Activated T-helper 2 cell treated with anti-CD3 and anti-CD28 coated beads, Interferon-gamma antibody, Interleukin-2, Interleukin-4, amounts not matched to agents 10 μg/mL and 5 μg/mL and 100 μg/mL, durations not matched to agents 14 hours and 24 hours and 36 hours (primary cell): ENCODE data around the gene NDST1. TPM values are rescaled to one million over a fixed set of nuclear protein-coding genes. Genes with fewer than 3 reads are reported as not detected.

Source experiments
- DNase-seq: peaks from one replicate; pipeline ENCODE4 v3.0.0; 2021; ENCODE audit warnings: low spot score
- H3K27ac Mint-ChIP-seq: one replicate; pipeline ENCODE4 v1.8.0; 2021; ENCODE audit warnings: mixed read lengths
- H3K27me3 Mint-ChIP-seq: one replicate; pipeline ENCODE4 v1.8.0; 2021; ENCODE audit warnings: low read depth, mixed read lengths
- H3K36me3 Mint-ChIP-seq: one replicate; pipeline ENCODE4 v1.8.0; 2021; ENCODE audit warnings: low read depth, mixed read lengths
- H3K4me1 Mint-ChIP-seq: one replicate; pipeline ENCODE4 v1.8.0; 2021; ENCODE audit warnings: low read depth, mixed read lengths
- H3K4me3 Mint-ChIP-seq: one replicate; pipeline ENCODE4 v1.8.0; 2021; ENCODE audit warnings: low read depth, mild to moderate bottlenecking, moderate library complexity, mixed read lengths
- H3K9me3 Mint-ChIP-seq: one replicate; pipeline ENCODE4 v1.8.0; 2021; ENCODE audit warnings: mixed read lengths
- intact Hi-C: fragments of 100-400 bp; cut with micrococcal nuclease; formaldehyde crosslinking; loops from one replicate; pipeline ENCODE4 v1.15.1; 2023
- total RNA-seq: library from RNA; stranded (reverse); gene quantifications from 2 replicates; pipeline ENCODE4 v1.2.3, GENCODE V29; 2022

Gene NDST1
- total RNA-seq, 1 donor from 2014 or later: 3.0 TPM

DNA sequence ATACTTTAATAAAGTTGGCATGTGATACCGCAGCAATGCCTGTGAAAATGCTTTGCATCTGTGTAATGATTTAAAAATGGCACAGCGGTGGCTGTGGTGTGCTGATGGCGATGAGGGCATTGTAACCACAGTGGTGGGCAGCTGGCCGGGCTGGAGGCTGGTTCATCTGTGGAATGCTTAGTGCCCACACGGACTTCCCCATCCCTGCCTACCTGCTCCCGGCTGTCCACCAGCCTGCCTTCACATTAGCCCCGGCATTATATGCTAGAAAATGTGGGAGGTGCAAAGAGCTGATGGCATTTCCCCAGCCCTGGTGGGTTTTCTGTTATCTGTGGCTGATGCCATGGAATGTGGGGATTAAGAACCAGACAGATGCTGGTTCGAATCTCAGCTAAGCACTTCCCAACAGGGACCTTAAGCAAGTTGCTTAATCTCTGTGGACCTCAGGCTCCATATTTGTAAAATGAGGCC is 2.9 kb upstream of the NDST1 start:
- H3K4me1 Mint-ChIP-seq: no peaks in the 10 kb centered on the region
- H3K9me3 Mint-ChIP-seq: no peaks in the 10 kb centered on the region
- no peaks in the 10 kb centered on the region for H3K36me3 Mint-ChIP-seq
- no peak overlapping the region for H3K27ac Mint-ChIP-seq
- intact Hi-C loops: no loop called here
- no peak overlapping the region for H3K4me3 Mint-ChIP-seq
- no peaks in the 10 kb centered on the region for H3K27me3 Mint-ChIP-seq
- no peak for DNase-seq

DNA sequence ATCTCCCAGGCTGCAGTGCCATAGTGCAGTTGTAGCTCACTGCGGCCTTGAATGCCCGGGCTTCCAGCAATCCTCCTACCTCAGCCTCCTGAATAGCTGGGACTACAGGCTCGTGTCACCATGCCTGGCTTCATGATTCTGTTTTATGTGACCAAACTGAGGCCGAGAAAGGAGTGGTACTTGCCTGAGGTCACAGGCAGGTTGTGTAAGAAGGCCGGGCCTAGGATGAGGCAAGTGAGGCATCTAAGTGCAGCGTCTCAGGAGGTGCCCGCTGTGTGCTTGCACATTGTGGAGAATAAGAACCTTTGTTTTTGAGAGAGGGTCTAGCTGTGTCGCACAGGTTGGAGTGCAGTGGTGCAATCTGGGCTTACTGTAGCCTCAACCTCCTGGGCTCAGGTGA is 2.1 kb upstream of the NDST1 start:
- no peak overlapping the region for H3K27ac Mint-ChIP-seq
- no peaks in the 10 kb centered on the region for H3K4me1 Mint-ChIP-seq
- no peaks in the 10 kb centered on the region for H3K9me3 Mint-ChIP-seq
- H3K27me3 Mint-ChIP-seq: no peaks in the 10 kb centered on the region
- intact Hi-C loops: no loop called here
- no peak overlapping the region for H3K4me3 Mint-ChIP-seq
- DNase-seq: no peak
- no peaks in the 10 kb centered on the region for H3K36me3 Mint-ChIP-seq

DNA sequence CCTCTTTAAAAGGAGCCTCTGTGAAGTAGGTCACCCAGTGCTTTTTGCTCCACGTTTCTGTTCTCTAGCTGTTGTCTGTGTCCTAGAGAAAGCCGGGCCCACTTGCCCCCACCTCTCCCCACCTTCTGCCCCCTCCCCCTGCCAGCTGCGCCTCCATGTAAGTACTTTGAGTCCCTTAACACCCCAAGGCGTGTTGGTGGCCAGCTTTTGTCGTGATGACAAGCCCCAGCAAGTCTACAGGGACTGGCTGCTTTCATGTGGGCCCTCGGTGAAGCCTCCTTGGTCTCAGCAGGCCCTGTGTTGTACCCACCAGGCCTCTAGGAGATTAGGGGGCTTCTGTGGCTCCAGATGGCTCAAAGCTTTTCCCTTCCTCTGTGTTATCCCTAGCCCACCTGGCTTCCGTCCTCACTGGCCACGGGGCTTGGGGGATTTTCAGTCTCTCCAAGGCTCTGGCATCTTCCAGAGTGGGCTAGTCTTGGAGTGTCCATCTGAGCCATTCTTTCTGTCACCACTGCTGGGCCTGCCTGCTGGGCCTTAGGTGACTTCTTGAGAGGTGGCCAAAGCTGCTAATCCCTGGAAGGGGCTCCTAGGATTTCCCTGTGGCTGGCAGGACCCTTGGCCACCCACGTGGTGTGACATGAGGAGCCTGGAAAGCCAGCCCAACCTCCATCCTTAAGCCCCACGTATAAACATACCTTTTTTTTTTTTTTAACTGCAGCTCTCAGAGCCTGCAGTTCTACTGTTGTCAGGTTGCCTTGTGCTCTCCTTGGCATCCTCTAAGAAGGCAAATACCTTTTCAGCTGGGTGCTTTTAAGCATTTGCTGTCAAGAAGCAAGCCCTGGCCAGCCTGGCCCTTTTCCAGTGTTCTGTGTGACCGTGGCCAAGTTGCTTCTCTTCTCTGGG is 1.1 kb upstream of the NDST1 start:
- no peaks in the 10 kb centered on the region for H3K4me1 Mint-ChIP-seq
- H3K4me3 Mint-ChIP-seq: no peak overlapping the region
- H3K27ac Mint-ChIP-seq: no peak overlapping the region
- intact Hi-C loops: no loop called here
- H3K36me3 Mint-ChIP-seq: no peaks in the 10 kb centered on the region
- H3K27me3 Mint-ChIP-seq: no peaks in the 10 kb centered on the region
- no peaks in the 10 kb centered on the region for H3K9me3 Mint-ChIP-seq
- DNase-seq: no peak

DNA sequence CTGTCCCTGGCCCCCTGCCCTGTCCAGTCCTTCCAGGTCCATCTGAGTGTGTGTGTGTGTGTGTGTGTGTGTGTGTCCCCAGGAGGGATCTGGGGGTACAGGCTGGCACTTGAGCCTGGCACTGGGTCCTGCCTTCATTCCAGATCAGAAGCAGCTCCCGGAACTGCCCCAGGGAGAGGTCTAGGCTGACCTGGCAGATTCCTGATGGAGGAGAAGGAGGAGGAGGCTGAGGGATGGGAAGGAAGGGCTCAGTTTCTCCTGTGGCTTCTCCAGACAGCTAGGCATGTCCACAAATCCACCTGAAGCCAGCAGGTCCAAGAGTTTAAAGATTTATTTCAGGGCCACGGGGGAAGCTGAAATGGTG is 328 bp downstream of the NDST1 start:
- DNase-seq: no peak
- no peak overlapping the region for H3K4me3 Mint-ChIP-seq
- no peak overlapping the region for H3K27ac Mint-ChIP-seq
- H3K9me3 Mint-ChIP-seq: no peaks in the 10 kb centered on the region
- H3K36me3 Mint-ChIP-seq: no peaks in the 10 kb centered on the region
- intact Hi-C loops: no loop called here
- H3K27me3 Mint-ChIP-seq: no peaks in the 10 kb centered on the region
- no peaks in the 10 kb centered on the region for H3K4me1 Mint-ChIP-seq

DNA sequence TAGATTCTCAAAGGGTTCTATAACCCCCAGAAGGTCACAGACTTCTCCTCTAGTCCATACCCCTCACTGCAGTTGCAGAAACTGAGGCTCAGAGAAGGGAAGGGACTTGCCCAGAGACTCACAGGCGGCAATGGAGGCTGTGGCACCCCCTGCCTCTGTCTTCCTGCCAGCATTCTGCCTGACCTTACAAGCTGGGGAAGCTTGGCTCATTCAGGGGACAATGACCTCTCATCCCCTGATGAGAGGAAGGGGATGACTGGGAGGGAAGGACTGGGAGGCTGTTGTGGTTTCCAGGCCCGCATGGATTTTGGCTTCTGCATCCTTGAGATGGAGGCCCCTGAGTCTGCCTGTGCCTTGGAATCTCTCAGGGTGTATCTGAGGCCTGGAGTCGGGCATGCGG is 897 bp downstream of the NDST1 start:
- DNase-seq: no peak
- no peaks in the 10 kb centered on the region for H3K27me3 Mint-ChIP-seq
- no peak overlapping the region for H3K4me3 Mint-ChIP-seq
- H3K4me1 Mint-ChIP-seq: no peaks in the 10 kb centered on the region
- intact Hi-C loops: no loop called here
- H3K36me3 Mint-ChIP-seq: no peaks in the 10 kb centered on the region
- no peak overlapping the region for H3K27ac Mint-ChIP-seq
- H3K9me3 Mint-ChIP-seq: no peaks in the 10 kb centered on the region

DNA sequence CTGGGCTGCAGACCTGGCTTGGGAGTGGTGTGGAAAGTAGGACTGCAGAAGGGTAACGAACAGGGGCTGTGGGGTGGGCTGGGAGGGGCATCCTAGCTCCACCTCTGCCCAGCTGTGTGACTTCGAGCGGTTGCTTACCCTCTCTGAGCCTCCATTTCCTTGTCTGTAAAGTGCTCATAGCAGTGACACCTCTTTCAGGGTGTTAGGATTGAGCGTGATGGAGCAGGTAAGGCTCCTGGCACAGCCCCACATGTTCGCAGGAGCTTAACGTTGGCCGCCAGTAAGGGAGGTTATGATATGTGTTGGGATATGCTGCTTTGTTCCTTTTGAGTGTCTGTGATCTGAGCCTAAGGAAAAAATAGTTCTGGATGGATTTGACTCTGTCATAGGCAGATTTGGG is 2.1 kb downstream of the NDST1 start:
- H3K9me3 Mint-ChIP-seq: no peaks in the 10 kb centered on the region
- no peaks in the 10 kb centered on the region for H3K27me3 Mint-ChIP-seq
- no peak for DNase-seq
- H3K36me3 Mint-ChIP-seq: no peaks in the 10 kb centered on the region
- no peak overlapping the region for H3K27ac Mint-ChIP-seq
- no peak overlapping the region for H3K4me3 Mint-ChIP-seq
- no peaks in the 10 kb centered on the region for H3K4me1 Mint-ChIP-seq
- intact Hi-C loops: no loop called here

DNA sequence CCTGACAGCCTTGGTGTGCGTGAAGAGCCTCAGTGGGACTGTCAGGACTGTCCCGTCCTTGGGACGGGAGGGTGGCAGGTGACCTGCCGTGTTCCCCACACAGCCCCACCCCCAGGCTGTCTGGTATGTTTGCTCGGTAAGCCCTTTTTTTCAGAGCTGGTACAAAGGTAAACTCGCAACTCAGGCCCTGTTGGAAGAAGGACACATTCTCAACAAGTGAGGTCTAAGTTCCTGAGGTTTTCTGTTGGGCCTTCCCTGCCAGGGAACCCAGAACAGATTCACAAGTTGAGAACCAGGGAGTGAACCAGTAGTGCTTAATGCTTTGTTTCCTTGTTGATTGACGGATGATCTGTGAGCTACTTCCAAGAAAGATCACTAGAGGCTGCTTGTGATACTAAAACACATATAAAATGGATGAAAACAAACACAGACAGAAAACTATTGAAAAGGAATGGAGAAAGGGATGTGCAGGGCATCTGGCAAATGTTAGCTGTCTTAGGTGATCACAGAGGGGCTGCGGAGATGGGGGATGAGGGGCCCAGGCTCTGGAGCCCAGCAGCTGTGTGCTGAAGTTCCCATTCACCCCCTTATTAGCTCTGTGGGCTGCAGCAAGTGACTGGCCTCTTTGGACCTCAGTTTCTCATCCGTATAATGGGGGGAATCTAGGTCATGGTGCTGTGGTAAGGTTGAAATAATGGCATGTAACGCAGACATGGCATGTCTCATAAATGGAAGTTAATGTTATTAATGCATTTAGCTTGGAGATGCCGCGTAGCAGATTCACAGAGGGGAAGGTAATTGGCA is 2.7 kb downstream of the NDST1 start:
- no peak overlapping the region for H3K27ac Mint-ChIP-seq
- DNase-seq: no peak
- no peaks in the 10 kb centered on the region for H3K27me3 Mint-ChIP-seq
- H3K4me1 Mint-ChIP-seq: no peaks in the 10 kb centered on the region
- intact Hi-C loops: no loop called here
- H3K4me3 Mint-ChIP-seq: no peak overlapping the region
- no peaks in the 10 kb centered on the region for H3K9me3 Mint-ChIP-seq
- no peaks in the 10 kb centered on the region for H3K36me3 Mint-ChIP-seq

DNA sequence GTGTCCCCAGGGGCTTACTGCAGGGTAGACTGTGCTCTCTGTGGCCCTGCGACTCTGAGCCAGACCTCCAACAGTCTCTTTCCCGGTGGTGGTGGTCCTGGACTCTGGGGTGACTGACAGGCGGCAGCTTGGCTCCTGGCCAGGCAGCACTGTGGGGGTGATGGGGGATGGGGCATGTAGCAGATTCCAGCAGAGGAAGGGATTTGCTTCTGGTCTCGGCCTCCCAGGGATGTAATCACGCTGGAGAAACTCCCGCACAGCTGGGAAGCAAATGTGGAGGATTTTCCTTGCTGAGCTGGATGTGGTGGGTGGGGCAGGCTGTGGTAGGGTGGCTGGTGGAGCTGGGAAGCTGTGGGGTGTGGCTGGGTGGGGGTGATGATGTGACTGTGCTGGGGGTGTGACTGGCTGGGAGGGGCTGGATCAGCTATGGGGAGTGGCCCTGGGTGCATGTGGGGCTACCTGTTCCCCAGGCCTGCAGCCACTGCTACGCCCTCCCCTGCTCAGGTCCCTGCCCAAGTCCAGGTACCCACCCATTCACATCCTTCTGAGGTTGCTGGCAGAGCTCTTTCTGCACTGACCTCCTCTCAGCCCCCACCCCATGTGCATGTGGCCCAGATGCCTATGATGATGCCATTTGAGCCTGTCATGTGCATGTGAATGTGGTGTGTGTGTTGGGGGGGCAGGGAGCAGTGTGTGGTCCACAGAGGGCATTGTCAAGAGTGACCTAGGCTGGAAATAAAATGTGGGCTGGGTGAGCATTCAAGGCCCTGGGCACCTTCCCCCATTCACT is 3.8 kb downstream of the NDST1 start:
- DNase-seq: no peak
- Mint-ChIP-seq H3K9me3 (no peaks in the 10 kb centered on the region), H3K36me3 (no peaks in the 10 kb centered on the region), H3K4me1 (no peaks in the 10 kb centered on the region), H3K4me3 (no peak overlapping the region), H3K27me3 (no peaks in the 10 kb centered on the region), H3K27ac (no peak overlapping the region)
- intact Hi-C loops: no loop called here

DNA sequence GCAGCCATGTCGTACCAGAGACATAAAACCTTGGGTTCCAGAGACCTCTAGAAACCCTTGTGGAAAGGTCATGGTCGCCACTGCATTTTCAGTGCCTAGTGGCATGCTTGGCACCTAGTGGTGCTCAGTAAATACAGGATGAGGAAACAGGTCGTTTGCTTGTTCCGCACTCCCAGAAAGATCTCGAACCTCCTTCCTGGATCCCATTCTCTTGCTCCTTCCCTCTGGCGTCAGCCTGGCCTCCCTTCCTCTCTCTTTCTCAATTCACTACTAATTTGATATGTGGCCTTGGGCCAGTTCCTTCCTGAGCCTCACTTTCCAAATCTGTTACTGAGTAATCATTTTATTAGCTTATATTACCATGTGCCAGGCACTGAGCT is 4.4 kb downstream of the NDST1 start:
- Mint-ChIP-seq H3K36me3 (no peaks in the 10 kb centered on the region), H3K4me3 (no peak overlapping the region), H3K9me3 (no peaks in the 10 kb centered on the region), H3K27me3 (no peaks in the 10 kb centered on the region), H3K27ac (no peak overlapping the region), H3K4me1 (no peaks in the 10 kb centered on the region)
- DNase-seq: no peak
- intact Hi-C loops: no loop called here

DNA sequence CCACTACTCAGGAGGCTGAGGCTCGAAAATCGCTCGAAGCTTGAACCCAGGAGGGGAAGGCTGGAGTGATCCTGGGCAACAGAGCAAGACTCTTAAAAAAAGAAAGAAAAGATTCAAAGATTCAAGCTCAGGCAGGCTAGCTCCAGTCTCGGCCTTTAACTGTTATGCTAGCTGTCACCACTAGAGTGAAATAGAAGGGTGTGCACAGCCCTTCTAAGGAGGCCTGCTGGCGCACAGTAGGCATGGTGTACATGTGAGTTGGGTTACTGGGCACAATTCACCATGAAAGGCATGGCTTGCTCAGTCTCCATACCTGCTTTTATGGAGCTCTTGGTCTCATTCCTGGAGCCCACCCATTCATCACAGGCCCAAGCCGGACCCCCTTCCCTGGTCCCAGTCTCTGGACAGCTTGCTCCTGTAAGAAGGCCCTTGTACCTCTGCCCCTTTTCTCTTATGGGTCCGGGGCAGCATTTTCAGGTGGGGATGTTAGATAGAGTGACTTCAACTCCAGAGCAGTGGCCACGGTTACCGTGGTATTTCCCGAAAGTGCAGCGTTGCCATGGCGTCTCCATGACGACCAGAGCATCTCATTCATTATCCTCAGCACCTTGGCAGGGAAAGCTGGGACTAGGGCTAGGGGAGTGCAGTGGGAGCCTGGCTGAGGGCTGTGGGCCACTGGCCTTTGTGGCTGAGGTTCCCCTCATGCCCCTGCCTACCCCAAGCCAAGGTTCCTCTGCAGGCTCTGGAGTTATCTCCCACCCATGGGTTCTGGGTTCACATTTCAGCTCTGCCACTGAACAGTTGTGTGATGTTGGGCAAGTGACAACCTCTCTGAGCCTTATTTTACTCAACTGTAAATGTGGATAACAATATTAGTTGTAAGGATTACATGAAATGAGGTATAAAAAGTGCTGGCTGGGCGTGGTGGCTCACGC is 5.7 kb downstream of the NDST1 start:
- Mint-ChIP-seq H3K27ac (no peak overlapping the region), H3K4me3 (no peak overlapping the region), H3K27me3 (no peaks in the 10 kb centered on the region), H3K36me3 (no peaks in the 10 kb centered on the region), H3K9me3 (no peaks in the 10 kb centered on the region), H3K4me1 (no peaks in the 10 kb centered on the region)
- intact Hi-C loops: no loop called here
- no peak for DNase-seq

DNA sequence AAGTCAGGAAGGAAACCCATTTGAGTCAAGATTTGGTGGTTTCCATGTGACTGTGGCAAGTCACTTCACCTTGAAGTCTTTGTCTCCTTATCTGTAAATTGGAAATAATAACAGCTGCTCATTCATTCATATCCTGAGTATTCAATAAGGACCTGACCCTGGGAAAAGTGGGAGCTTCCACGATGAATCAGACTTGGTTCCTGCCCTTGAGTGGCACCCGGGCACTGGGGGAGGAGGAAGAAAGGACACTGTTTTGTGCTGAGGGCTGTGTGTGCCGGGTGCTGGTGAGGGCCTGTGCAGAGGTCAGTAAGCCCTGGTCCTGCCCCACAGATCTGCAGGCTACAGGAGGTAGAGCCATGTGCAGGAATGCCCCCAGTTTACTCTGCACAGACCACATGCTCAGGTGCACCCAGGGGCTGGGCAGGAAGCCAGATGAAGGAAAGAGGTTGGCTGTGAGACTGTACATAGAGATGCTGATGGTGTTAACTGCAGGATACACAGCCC is 6.8 kb downstream of the NDST1 start:
- no peak for DNase-seq
- Mint-ChIP-seq H3K4me1 (no peaks in the 10 kb centered on the region), H3K27ac (no peak overlapping the region), H3K27me3 (no peaks in the 10 kb centered on the region), H3K9me3 (no peaks in the 10 kb centered on the region), H3K36me3 (no peaks in the 10 kb centered on the region), H3K4me3 (no peak overlapping the region)
- intact Hi-C loops: no loop called here

DNA sequence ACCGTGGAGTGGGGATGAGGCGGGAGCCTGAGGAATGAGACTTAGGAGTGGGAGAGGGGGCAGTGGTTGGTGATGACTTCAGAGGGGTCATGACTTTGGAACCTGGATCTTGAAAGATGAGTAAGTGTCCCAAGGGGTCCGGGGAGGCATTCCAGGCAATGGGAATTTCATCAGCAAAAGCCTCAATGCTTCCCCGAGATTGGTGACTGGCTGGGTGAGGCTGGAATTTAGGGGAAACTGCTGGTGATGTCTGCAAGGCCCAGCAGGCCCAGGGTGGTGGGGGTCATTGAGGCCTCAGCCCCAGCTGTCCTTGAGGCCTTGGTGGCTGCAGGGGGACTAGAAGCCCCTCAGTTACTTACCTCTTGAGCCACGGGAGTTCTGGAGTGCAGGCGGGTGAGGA is 7.5 kb downstream of the NDST1 start:
- Mint-ChIP-seq H3K4me1 (no peaks in the 10 kb centered on the region), H3K27ac (no peak overlapping the region), H3K36me3 (no peaks in the 10 kb centered on the region), H3K27me3 (no peaks in the 10 kb centered on the region), H3K4me3 (no peak overlapping the region), H3K9me3 (no peaks in the 10 kb centered on the region)
- intact Hi-C loops: no loop called here
- no peak for DNase-seq
